HEK293T (cell line): ENCODE results near the gene KRTAP10-5.

ENCODE experiments used
- ELF4 ChIP-seq: fragments of 450-650 bp; IDR thresholded peaks from 2 replicates; pipeline ENCODE4 v1.6.1; 2017; ENCODE audit warnings: antibody characterized with exemption
- FOXA1 ChIP-seq: fragments of 450-650 bp; IDR thresholded peaks from 2 replicates; pipeline ENCODE4 v1.6.1; 2016; ENCODE audit warnings: mild to moderate bottlenecking
- FOXM1 ChIP-seq: fragments of 450-650 bp; IDR thresholded peaks from 2 replicates; pipeline ENCODE4 v1.6.1; 2017; ENCODE audit warnings: mild to moderate bottlenecking, borderline replicate concordance
- HDGF ChIP-seq: fragments of 450-650 bp; IDR thresholded peaks from 2 replicates; pipeline ENCODE4 v1.6.1; 2017; ENCODE audit warnings: antibody characterized with exemption, borderline replicate concordance
- NFRKB ChIP-seq: fragments of 450-650 bp; IDR thresholded peaks from 2 replicates; pipeline ENCODE4 v1.6.1; 2016; ENCODE audit warnings: mild to moderate bottlenecking, moderate library complexity
- SUZ12 ChIP-seq: fragments of 450-650 bp; IDR thresholded peaks from 2 replicates; pipeline ENCODE4 v1.6.1; 2016; ENCODE audit warnings: mild to moderate bottlenecking

DNA sequence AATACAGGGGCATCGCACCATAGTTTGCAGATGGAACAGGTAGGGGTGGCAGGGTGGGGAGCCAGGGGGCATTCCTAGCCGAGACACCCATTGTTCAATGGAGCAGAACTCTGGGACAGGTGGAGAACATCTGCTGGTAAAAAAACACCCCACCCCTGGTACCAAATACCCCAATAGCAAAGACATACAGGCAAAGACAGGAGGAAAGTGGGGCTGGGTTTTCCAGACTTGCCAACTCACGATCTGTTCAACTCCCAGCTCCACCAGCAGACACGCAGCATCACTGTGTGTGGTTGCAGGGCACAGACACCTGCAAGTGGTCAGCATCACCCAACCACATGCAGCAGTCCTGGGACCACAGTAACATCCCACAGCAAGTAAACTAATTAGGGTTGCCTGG lies 31.1 kb upstream of the KRTAP10-5 start:
- TF ChIP-seq FOXM1, result no peak
- TF ChIP-seq FOXA1, result no peak
- TF ChIP-seq ELF4, result no peak
- no peak for TF ChIP-seq NFRKB
- TF ChIP-seq HDGF, result no peak
- no peak for TF ChIP-seq SUZ12
